ENCODE data around the gene ZNF175.

The ZNF175 gene

DNA sequence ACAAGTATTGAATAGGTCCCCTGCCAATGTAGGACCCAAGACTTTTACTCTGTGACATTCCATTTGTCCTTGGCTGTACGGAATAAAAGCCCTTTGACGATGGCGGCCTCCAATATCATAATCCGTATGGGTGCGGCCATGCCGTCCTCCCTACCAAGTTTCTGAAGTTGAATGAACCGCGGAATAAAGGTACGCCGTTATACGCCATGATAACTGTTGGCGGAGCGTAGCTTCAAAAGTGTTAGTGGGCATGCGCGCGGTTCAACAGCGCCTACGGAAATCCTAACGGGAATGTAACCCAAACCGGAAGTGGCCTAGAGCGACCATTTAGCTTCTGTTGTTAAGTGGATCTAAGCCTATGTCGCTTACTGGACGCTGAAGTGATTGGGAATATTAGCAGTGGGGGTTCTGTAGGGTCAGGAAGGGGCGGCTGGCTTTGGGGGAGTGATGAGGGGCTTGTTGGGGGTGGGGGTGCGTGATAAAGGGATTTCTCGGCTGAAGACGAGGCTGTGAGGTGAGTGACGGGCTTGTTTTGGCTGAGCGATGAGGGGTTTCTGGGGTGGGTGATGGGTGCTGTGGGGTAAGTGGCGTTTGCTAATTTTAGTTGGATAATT, at the start of gene ZNF175:
ZNF175 (plus strand) TSS at position 322 of the 614 bp plus-strand sequence. CDS start 2,047 bp downstream, outside the sequence.
- peak; percentile 76 to 83 for DNase-seq (ENCODE audit: low read depth in 2 of 2)

DNA sequence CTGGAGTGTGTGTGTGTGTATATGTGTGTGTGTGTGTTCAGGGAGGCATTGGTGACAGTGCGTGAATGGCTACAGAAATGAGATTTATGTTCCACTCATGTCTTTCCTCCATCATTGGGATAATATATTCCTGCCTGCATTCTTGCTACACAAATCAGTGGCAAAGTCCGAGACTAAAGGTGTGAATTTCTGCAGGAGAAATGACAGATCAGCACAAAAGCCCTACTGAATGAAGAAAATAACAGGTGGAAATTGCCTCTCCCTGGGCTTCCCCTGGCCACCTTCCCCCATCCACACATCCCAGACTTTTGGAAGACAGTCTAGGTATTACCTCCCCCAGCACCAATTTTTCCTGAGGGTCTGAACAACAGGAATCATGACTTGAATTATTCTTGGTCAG, 49.7 kb upstream of the ZNF175 start:
- DNase-seq (ENCODE audit: low read depth in 2 of 2): no peak

DNA sequence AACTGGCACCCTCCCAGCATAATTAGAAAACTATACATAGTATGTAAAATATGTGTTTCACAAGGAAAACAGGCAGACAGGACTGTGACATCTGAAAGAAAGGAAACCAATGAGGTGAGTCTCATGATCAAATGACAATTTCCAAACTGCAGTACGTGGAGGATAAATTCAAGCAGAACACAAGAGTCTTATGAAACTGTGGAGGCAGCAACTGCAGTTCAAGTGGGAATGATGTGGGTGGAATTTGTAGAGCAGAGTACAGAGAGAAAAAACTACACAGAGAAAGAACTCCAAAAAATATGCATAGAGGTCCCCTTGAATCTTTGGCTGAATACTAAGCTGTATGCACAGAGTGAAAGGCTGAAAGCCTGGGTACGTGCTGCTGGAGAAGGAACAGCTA, 49.3 kb upstream of the ZNF175 start:
- DNase-seq (ENCODE audit: low read depth in 2 of 2): no peak

DNA sequence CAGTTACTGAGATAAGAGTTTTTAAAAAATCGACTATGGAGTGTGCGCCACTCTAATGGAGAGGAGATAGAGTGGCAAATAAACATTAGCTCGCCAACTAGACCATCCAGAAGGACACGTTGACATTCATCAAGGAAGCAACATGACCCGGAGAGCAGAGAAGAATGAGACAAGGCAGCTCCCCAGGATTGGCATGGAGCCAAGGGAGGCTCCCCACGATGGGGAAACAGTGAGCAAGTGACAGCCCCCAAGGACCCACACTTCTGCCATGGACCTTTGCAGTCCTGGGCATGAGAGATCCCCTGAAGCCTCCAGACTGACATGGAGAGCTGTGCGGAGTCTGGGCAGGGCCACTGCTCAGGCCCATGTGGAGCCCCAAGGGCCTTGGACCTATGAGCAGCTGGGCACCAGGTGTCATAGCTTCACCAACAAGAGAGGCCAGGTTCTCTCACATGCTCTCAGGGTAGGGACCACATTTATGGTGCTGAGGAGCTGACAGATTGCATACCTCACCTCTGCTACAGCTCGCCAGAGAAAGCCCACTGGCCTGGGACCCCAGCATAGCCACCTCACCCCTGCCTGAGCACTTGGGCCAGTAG, 46.3 kb upstream of the ZNF175 start:
- DNase-seq (ENCODE audit: low read depth in 2 of 2): no peak

DNA sequence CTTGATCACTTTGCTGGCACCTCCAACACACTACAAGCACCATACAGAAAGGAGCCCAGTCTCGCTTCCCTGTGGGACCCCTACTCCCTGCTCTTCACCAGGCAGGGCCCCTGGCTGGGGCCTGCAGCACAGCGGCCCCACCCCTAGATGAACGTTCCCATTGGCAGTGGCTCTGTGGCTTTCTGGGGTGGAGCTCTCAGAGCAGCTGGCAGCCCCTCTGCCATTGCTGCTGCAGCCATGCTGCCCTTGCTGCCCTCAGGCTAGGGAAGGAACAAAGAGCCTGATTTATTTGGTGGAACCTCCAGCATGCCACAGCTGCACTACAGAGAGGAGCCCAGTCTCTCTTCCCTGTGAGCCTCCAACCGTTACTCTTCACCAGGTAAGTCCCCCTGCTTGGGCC, 45.4 kb upstream of the ZNF175 start:
- no peak for DNase-seq (ENCODE audit: low read depth in 2 of 2)

DNA sequence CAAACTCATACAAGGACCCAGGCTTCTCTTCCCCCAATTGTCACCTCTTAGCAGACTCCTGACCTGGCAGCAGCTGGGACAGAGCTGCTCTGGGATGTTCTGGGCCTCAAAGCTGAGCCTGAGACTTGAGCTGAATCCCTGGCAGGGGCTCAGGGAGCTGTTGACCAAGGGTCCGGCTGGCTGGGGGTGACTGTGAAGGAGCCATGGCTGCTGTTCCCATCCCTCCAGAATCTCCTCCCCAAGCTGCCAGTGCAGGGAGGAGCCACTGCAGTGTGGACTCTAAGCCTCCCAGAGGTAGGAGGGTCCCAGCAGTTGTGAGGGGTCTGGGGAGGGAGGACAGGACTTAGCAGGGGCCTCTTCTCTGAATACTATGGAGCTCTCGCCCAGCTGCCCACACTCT, 41.8 kb upstream of the ZNF175 start:
- no peak for DNase-seq (ENCODE audit: low read depth in 2 of 2)

DNA sequence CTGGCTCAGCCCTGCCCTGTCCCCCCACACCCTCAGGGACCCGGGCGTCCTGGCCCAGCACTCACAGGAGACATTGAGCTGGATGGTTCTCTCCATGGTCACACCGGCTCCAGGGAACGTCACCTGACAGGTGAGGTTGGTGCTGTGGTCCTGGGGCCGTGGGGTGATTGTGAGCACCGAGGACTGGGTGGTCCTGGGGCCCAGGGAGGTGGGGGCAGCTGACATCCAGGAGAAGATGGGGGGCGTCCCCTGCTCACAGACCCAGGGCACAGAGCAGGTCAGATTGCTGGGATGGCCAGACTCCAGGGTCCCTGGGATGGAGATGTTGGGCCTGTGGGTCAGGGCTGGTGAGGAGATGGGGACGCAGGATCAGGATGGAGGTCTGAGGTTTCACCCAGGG, 40.5 kb upstream of the ZNF175 start:
- no peak for DNase-seq (ENCODE audit: low read depth in 2 of 2)

DNA sequence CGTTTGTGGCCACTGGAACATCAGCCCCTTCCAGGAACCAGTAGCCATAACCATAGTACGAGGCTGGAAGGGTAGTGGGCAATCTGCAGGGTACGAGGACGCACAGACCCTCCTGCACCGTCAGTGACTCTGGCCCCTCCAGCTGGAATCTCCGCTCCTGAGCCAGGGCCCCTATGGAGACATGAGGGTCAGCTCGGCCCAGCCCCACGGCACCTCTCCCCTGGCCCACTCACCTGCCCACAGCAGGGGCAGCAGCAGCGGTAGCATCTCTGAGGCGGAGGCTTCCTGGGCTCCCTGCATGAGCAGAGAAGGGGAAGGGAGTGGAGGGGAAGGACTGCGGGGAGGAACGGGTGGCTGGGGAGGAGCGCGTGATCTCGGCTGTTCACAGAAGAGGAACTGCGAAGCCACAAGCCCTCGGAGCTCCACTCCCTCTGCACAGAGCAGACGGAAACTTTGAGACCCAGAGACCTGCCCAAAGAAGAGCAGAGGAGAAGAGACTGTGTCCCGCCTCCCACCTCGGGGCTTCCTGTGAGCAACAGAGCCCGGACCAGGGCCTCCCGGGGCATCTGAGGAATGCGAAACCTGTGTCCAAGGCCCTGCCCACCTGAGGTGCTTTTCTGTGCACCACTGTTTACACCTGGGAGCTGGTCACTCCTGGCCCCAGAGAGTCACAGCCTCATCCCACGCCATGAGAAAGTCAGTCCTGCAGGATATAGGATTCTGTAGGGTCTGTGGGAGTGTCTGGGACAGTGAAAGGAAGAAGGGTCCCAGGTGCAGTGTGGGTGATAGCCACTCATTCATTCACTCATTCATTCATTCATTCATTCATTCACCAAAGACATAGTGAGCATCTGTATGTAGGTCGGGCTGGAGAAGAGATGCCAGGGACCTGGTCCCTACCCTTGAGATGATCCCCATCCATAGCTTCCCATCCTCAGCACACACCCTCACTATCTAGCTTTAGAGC, 39.5 kb upstream of the ZNF175 start, which contains the start of gene SIGLEC6:
SIGLEC6 (minus strand) TSS at position 322 of the 967 bp plus-strand sequence; CDS start at position 300, 22 bp downstream.
- no peak for DNase-seq (ENCODE audit: low read depth in 2 of 2)

DNA sequence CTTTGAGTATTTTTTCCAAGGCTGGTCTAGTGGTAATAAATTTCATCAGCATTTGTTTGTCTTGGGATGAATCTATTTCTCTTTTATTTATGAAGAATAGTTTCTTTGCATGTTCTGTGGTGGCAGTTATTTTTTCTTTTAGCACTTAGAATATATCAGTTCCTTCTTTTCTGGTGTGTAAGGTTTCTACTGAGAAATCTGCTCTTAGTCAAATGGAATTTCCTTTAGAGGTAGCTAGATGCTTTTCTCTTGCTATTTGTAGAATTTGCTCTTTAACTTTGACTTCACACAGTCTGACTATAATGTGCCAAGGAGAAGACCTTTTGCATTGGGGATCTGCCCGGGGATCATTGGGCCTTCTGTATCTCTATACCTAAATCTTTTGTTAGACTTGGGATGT, 35.5 kb upstream of the ZNF175 start:
- no peak for DNase-seq (ENCODE audit: low read depth in 2 of 2)

DNA sequence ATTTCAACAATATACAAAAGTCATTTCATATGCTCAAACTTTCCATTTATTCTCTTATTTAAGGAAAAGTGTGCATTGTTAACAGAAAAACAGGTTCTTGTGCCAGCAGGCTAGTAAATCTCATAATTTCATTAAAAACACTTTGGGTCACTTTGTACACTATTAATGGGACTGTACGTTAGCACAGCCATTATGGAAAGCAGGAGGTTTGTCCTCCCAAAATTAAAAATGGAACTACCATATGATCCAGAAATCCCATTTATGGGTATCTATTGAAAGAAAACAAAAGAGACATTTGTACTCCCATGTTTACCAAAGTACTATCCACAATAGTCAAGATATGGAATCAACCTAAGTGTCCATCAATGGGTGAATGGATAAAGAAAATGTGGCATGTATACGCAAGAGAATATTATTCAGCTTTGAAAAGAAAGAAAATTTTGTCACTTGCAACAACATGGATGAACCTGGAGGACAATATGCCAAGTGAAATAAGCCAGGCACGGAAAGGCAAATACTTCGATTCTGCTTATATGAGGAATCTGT, 31.2 kb upstream of the ZNF175 start:
- no peak for DNase-seq (ENCODE audit: low read depth in 2 of 2)

DNA sequence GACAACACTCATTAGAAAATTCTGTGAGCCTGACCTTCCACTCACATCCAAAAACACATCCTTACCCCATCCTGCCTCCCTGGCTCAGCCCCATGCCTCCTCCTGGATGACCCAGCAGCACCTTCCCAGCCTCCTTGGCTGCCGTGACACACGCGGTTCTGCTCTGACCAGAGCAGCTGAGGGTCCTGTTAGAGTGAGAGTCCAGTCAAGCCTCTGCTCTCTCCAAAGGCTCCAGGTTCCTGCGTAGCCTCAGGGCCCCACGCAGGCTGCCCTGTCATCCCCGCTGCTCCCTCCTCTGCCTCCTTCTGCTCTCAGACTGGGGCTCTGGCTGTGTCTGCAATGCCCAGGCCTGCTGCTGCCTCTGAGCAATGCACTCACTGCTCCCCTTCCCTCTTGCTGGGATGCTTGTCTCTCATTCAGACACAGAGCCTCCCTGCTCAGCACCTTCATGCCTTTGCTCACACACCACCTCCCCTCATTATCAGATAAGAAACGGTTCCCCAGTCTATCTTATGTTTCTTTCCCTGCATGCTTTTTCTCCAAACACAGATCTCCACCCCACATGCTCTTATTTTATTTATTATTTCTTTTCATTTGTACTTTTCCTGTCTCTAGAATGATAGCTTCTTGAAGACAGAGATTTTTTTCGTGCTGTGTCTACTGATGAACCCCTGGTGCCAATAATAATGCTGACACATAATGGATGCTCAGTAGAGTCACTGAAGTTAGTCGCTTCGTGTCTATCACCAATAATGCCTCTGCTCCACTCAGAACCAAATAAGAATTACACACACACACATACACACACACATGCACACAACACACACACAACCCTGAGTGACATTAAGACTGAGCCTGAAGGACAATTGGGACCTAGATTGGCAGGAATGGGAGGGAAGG, 29.4 kb upstream of the ZNF175 start:
- no peak for DNase-seq (ENCODE audit: low read depth in 2 of 2)

DNA sequence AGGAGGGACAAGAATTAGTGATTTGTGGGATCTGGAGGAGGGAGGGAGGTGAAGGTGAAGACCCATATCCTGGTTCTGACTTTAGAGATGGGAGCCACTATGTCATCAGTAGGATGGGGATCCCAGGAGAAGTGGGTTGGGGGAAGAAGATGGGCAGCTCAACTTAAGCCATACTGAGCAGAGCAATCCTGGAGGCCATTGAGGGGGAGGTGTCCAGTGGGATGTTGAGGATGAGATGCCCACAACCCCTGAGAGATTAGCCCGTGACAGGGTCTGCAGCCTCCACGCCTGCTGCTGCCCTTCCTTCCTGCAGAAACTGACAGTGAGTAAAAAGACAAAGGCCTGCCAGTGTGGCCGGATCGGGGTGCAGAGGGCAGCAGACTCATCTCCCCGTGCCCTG, 28.4 kb upstream of the ZNF175 start:
- DNase-seq (ENCODE audit: low read depth in 2 of 2): no peak

DNA sequence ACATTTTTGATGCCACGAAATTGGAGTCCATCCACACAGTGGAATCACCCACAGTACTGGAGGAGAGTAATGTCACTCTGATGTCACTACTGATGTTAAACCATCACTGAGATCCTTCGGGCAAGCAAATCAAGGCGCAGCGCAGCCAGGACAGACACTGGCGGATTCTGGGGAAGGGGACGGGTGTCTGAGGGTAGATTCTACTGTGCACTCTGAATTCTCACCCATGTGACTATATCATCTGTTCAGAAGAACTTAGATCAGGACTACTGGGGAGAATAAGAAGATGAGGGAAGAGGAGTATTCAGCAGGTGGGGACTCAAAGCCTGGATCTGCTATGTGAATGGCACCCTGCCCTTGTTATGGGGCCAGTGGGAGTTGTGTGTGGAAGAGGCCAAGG, 27.0 kb upstream of the ZNF175 start:
- no peak for DNase-seq (ENCODE audit: low read depth in 2 of 2)

DNA sequence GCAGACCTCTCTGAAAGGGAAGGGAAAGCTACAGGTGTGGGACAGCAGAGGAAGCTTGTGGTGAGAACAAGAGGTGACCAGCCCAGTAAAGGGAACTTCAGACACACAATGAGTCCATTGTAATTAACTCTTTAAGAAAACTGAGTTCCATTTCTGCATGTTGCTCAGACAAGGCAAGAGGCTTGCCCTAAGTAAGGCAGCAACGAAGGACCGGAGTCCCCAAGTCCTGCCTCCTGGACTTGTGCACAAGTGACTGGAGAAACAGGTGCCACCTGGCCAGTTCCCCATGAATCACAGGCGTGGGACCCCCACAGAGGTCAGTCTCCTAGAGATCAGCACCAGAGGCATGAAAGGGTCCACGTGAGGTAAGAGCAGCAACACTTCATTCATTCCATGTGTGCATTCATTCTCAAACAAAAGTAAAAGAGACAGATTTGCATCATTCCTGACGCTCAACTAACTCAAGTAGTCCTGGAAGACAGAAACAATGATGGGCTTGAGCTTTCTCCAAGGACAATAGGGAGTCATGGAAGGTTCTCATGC, 24.9 kb upstream of the ZNF175 start:
- no peak for DNase-seq (ENCODE audit: low read depth in 2 of 2)

DNA sequence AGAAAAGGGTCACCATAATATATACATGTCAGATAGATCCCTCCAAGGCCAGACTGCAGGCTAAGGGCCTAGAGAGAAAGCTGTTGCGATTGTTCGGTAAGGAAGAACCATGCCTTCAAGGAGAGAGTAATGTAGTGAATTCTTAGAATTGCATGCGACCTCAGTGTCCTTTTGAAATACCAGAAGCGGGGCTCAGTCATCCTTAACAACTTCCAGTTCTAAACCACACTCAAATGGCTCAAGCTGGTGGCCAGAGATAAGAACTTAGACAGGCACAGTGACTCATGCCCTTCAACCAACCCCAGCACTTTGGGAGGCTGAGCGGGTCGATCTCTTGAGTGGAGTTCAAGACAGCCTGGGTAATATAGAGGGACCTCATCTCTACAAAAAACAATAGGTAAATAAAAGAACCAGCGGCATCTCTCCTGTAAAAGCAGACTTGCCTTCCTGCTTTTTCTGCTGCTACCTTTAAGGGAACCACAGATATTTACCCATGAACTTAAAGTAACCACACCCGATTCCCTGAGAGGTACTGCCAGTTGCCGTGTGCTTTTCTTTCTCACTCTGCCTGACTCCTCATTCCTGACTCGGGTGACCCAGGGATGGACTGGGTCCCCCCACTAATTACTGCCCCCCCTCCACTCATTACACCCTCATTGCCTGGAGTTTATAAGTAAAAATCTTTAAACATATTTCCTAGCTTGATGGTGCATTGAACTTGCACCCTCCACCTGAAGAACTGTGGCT, 24.3 kb upstream of the ZNF175 start:
- DNase-seq (ENCODE audit: low read depth in 2 of 2): no peak

DNA sequence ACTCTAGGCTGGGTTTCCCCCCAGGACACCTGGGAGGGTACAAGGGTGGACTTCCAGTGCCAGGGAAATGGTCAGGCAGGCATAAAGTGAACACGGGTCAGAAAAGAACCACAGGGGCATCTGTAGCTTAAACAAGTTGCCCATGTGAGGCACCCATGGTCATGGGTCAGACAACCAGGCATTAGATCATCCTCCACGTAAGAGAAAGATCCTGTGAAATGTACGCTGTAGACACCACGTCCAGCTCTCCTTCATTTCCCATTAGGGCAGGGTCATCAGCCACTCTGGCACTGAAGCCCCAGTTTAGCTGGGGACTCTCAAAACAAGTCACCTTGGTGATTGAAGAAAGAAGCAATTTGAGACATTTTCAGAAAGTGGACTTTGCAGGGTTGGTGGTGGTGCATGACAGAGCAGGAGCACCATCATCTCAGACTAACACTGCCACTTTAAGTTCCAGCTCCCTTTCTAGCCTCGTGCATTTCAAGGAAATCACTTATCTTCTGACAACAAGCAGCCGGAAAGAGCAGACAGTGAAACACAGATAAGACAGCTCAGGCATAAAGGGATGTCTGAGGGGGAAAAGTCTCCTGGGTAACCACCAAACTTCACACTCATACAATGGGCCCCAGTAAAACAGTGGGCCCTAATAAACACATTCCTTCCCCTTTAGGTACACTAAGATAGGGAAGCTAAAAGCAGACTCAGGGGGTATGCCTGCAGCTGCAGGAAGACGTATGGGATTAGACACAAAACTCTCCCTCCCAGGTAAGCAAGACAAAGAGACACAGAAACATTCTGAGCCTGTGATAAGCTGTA, 23.5 kb upstream of the ZNF175 start:
- DNase-seq (ENCODE audit: low read depth in 2 of 2): no peak

DNA sequence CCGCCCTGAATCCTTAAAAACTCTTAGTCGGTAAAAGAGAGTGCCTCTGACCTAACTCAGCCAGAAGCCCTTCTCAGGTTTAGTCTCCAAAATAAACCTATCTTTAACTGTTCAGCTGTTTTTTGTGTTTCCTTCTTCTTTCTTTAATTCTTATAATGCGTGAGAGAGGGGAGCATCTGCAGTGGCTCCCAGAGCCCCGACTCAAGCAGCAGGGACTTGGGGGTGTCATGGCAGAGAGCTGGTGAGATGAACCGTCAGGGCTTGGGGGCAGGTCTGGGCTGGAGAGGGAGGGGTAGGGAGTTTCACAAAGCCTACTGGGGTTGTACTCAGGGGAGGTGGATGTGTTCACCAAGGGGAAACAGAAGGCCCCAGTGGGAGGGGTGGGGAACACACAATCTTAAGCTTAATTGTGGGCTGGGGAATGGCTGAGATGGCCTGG, 22.9 kb upstream of the ZNF175 start:
- DNase-seq (ENCODE audit: low read depth in 2 of 2): no peak

DNA sequence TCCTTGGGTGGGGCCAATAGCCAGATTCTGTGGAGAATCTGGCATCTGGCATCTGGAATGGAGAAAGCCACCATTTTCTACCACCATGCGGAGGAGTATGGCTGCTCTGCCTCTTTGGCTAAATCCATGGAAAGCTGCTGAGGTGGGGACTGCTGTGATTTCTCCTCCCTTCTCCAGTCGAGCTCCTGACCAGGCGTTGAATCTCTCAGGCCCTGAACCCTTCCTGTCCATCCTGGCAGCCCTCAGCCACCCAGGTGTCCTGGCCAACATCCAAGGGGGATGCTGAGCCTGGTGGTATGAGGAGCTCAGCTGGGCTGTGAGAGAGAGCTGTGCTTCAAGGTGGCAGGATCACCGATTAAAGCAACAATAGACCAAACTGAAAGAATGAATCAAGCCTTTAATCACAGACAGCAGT, 22.2 kb upstream of the ZNF175 start:
- DNase-seq (ENCODE audit: low read depth in 2 of 2): no peak
